ENCODE results near the gene PLEKHA8.

PLEKHA8 gene

GRCh38 chr7:30029696-30030095 is 1.5 kb downstream of the PLEKHA8 start:
- Histone ChIP-seq H3K36me3 (peaks cover 5% of the 10 kb centered on the region; the same call in 1 of the 2 replicates), H3K27ac (no peak overlapping the region), H3K4me3 (ENCODE audit: low read depth, low read length) (peak overlapping the region; percentile 54), H3K9me3 (ENCODE audit: severe bottlenecking) (no peaks in the 10 kb centered on the region), H3K27me3 (ENCODE audit: insufficient read depth, low read depth, severe bottlenecking) (no peaks in the 10 kb centered on the region)
- DNase-seq = no peak
- TF ChIP-seq, protein P1, sequence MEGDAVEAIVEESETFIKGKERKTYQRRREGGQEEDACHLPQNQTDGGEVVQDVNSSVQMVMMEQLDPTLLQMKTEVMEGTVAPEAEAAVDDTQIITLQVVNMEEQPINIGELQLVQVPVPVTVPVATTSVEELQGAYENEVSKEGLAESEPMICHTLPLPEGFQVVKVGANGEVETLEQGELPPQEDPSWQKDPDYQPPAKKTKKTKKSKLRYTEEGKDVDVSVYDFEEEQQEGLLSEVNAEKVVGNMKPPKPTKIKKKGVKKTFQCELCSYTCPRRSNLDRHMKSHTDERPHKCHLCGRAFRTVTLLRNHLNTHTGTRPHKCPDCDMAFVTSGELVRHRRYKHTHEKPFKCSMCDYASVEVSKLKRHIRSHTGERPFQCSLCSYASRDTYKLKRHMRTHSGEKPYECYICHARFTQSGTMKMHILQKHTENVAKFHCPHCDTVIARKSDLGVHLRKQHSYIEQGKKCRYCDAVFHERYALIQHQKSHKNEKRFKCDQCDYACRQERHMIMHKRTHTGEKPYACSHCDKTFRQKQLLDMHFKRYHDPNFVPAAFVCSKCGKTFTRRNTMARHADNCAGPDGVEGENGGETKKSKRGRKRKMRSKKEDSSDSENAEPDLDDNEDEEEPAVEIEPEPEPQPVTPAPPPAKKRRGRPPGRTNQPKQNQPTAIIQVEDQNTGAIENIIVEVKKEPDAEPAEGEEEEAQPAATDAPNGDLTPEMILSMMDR (IDR thresholded peaks at IDR 0.05; ENCODE audit: low read depth, low read length) = no peak

- Histone ChIP-seq H3K27ac (no peak overlapping the region), H3K36me3 (peaks cover 5% of the 10 kb centered on the region; the same call in 1 of the 2 replicates), H3K4me3 (ENCODE audit: low read depth, low read length) (no peak overlapping the region), H3K9me3 (ENCODE audit: severe bottlenecking) (no peaks in the 10 kb centered on the region), H3K27me3 (ENCODE audit: insufficient read depth, low read depth, severe bottlenecking) (no peaks in the 10 kb centered on the region)
- no peak for DNase-seq
- TF ChIP-seq, protein P1 (IDR thresholded peaks at IDR 0.05; ENCODE audit: low read depth, low read length) = no peak
Measured at GRCh38 chr7:30032310-30033125, 4.3 kb downstream of the PLEKHA8 start.

GRCh38 chr7:30034501-30034900 is 6.3 kb downstream of the PLEKHA8 start:
- Histone ChIP-seq H3K27me3 (ENCODE audit: insufficient read depth, low read depth, severe bottlenecking) (no peaks in the 10 kb centered on the region), H3K36me3 (peaks cover 5% of the 10 kb centered on the region; the same call in 1 of the 2 replicates), H3K27ac (no peak overlapping the region), H3K4me3 (ENCODE audit: low read depth, low read length) (no peak overlapping the region), H3K9me3 (ENCODE audit: severe bottlenecking) (no peaks in the 10 kb centered on the region)
- no peak for DNase-seq
- TF ChIP-seq, protein P1 (IDR thresholded peaks at IDR 0.05; ENCODE audit: low read depth, low read length) = no peak

- DNase-seq = no peak
- H3K27ac ChIP-seq = no peak overlapping the region
- H3K9me3 ChIP-seq (ENCODE audit: severe bottlenecking) = no peaks in the 10 kb centered on the region
- no peak overlapping the region for H3K4me3 ChIP-seq (ENCODE audit: low read depth, low read length)
- no peaks in the 10 kb centered on the region for H3K27me3 ChIP-seq (ENCODE audit: insufficient read depth, low read depth, severe bottlenecking)
- TF ChIP-seq, protein P1 (IDR thresholded peaks at IDR 0.05; ENCODE audit: low read depth, low read length) = no peak
- H3K36me3 ChIP-seq = peaks cover 5% of the 10 kb centered on the region; the same call in 1 of the 2 replicates
Measured at GRCh38 chr7:30036220-30036619, 8.0 kb downstream of the PLEKHA8 start.

GRCh38 chr7:30038196-30038980 is 10.2 kb downstream of the PLEKHA8 start:
- Histone ChIP-seq H3K27me3 (ENCODE audit: insufficient read depth, low read depth, severe bottlenecking) (no peaks in the 10 kb centered on the region), H3K9me3 (ENCODE audit: severe bottlenecking) (no peaks in the 10 kb centered on the region), H3K27ac (no peak overlapping the region), H3K36me3 (peaks cover 7% of the 10 kb centered on the region), H3K4me3 (ENCODE audit: low read depth, low read length) (no peak overlapping the region)
- no peak for DNase-seq
- TF ChIP-seq, protein P1 (IDR thresholded peaks at IDR 0.05; ENCODE audit: low read depth, low read length) = no peak
